GM12878 (cell line): Measurements from ENCODE around the gene DDX39A. TPM values are rescaled to one million over a fixed set of nuclear protein-coding genes. Genes with fewer than 3 reads are reported as not detected.

ENCODE experiments used
- ATAC-seq: fragments of 200-7000 bp; cut with Tn5 transposase; 3 replicates; pipeline ENCODE4 v1.9.1; 2020; ENCODE audit warnings: mild to moderate bottlenecking, moderate library complexity
- BruUV-seq: library from RNA; stranded (reverse); fragments of 400-500 nt; replicated peaks from 2 replicates; lab custom pipeline; 2021; lab: Mats Ljungman, UMichigan
- CTCF ChIA-PET: fragments of 300-600 bp; sonication (Branson Sonifier 250); formaldehyde crosslinking; extraction: SDS; loops from one replicate; lab custom pipeline; 2021; ENCODE audit warnings: inconsistent platforms; lab: Yijun Ruan, JAX
- POLR2A ChIA-PET: fragments of 350-600 bp; formaldehyde crosslinking; extraction: SDS; loops from one replicate; lab custom pipeline; 2021; ENCODE audit warnings: inconsistent platforms; lab: Charles Lee
- RAD21 ChIA-PET: fragments of 300-600 bp; sonication (Branson Sonifier 250); formaldehyde crosslinking; loops from one replicate; lab custom pipeline; 2023; ENCODE audit warnings: antibody characterized with exemption; ENCODE audit not compliant: unreplicated experiment; lab: Charles Lee
- SMC1A ChIA-PET: fragments of 300-600 bp; sonication (Branson Sonifier 250); formaldehyde crosslinking; loops from one replicate; lab custom pipeline; 2023; ENCODE audit not compliant: unreplicated experiment, uncharacterized antibody; lab: Charles Lee
- DNase-seq: peaks from one replicate; pipeline ENCODE4 v3.0.0-alpha.2; 2011; ENCODE audit warnings: low read depth, low spot score
- FAIRE-seq: peaks from 3 replicates; lab custom pipeline; 2011; peaks lifted over from hg19 to GRCh38; lab: Jason Lieb, UNC
- H2AFZ ChIP-seq: 2 replicates; pipeline ENCODE4 v1.6.0; 2011; ENCODE audit warnings: low read depth, low read length, control low read depth; ENCODE audit not compliant: control insufficient read depth
- H3K27ac ChIP-seq: 2 replicates; pipeline ENCODE4 v1.5.1; 2011; ENCODE audit warnings: control low read depth; ENCODE audit not compliant: control insufficient read depth, insufficient read depth
- H3K27me3 ChIP-seq, 2 experiments: replicated peaks in 1 of 2; 2 replicates each; pipeline versions ENCODE4 v1.6.0 to v1.6.1; 2011; ENCODE audit warnings: low read length in 1 of 2; ENCODE audit not compliant: control insufficient read depth in 2 of 2, insufficient read depth in 2 of 2
- H3K36me3 ChIP-seq, 2 experiments: 2 replicates each; pipeline ENCODE4 v1.5.1; 2011; ENCODE audit warnings: low read length in 1 of 2; ENCODE audit not compliant: control insufficient read depth in 2 of 2, insufficient read depth in 2 of 2
- H3K4me1 ChIP-seq: 2 replicates; pipeline ENCODE4 v1.6.1; 2011; ENCODE audit warnings: mild to moderate bottlenecking, low read length, moderate library complexity, mixed read lengths; ENCODE audit not compliant: control insufficient read depth, insufficient read depth
- H3K4me2 ChIP-seq: 2 replicates; pipeline ENCODE4 v1.6.0; 2011; ENCODE audit warnings: control low read depth; ENCODE audit not compliant: control insufficient read depth, insufficient read depth
- H3K4me3 ChIP-seq: fragments of 200-600 bp; sonication (generic); 2 replicates; pipeline ENCODE4 v1.5.1; 2016
- H3K79me2 ChIP-seq: 2 replicates; pipeline ENCODE4 v1.6.0; 2011; ENCODE audit warnings: low read length; ENCODE audit not compliant: control insufficient read depth, insufficient read depth
- H3K9ac ChIP-seq: 2 replicates; pipeline ENCODE4 v1.8.0; 2011; ENCODE audit warnings: low read length, control low read depth, mixed read lengths; ENCODE audit not compliant: control insufficient read depth, insufficient read depth
- H3K9me3 ChIP-seq: replicated peaks from 3 replicates; pipeline ENCODE4 v1.5.1; 2011; ENCODE audit warnings: mild to moderate bottlenecking, low read length; ENCODE audit not compliant: control insufficient read depth, insufficient read depth
- H4K20me1 ChIP-seq: 2 replicates; pipeline ENCODE4 v1.6.0; 2011; ENCODE audit not compliant: control insufficient read depth, insufficient read depth
- BACH1 ChIP-seq: fragments of 450-650 bp; IDR thresholded peaks from 2 replicates; pipeline ENCODE4 v1.6.1; 2017; ENCODE audit warnings: mild to moderate bottlenecking, borderline replicate concordance
- GATAD2B ChIP-seq: fragments of 450-650 bp; conservative IDR thresholded peaks from 2 replicates; pipeline ENCODE4 v1.6.1; 2017; ENCODE audit warnings: low read depth, mild to moderate bottlenecking, moderate library complexity
- HCFC1 ChIP-seq: fragments of 150-350 bp; IDR thresholded peaks from 2 replicates; pipeline ENCODE4 v1.6.1; 2014; ENCODE audit warnings: low read length
- KDM1A ChIP-seq: fragments of 200-600 bp; sonication (generic); IDR thresholded peaks from 2 replicates; pipeline ENCODE4 v1.6.1; 2016; ENCODE audit warnings: borderline replicate concordance
- MXI1 ChIP-seq: fragments of 150-350 bp; IDR thresholded peaks from 2 replicates; pipeline ENCODE4 v1.6.1; 2011; ENCODE audit warnings: low read depth, mild to moderate bottlenecking, inconsistent platforms, low read length, improper control_type of control experiment
- RAD51 ChIP-seq: fragments of 450-650 bp; IDR thresholded peaks from 2 replicates; pipeline ENCODE4 v1.6.1; 2016; ENCODE audit warnings: moderate library complexity, mild to moderate bottlenecking, inconsistent platforms
- RFX5 ChIP-seq: IDR thresholded peaks from 2 replicates; pipeline ENCODE4 v1.6.1; 2011; ENCODE audit warnings: low read depth, low read length, improper control_type of control experiment
- WGBS: methylation state at CpG from one replicate; pipeline ENCODE4 v1.1.6; 2016; ENCODE audit warnings: low lambda C conversion rate; ENCODE audit not compliant: insufficient replicate concordance, insufficient coverage; ENCODE audit errors: missing lambda C conversion rate; 5-methylcytosine and 5-hydroxymethylcytosine counted together
- in situ Hi-C: fragments of 300-500 bp; cut with MboI; formaldehyde crosslinking; loops from 9 replicates; pipeline ENCODE4 v1.14.3; 2018; ENCODE audit warnings: mixed read lengths
- intact Hi-C: fragments of 100-400 bp; cut with micrococcal nuclease; formaldehyde crosslinking; loops from one replicate; pipeline ENCODE4 v1.14.2; 2022; ENCODE audit not compliant: unreplicated experiment
- polyA plus RNA-seq, 11 experiments: library from polyadenylated mRNA; depleted of rRNA in 4 of 11; unstranded in 6 of 11; stranded (reverse) in 5 of 11; fragments of >200 nt; fragmentation: Nextera tagmentation in 4 of 11; fragmentation: Illumina TruSeq in 1 of 11; extraction: Ambion mirVana in 4 of 11; extraction: Trizol in 1 of 11; gene quantifications; 1 replicate in 1 of 11; 2 replicates in 10 of 11; pipeline versions ENCODE4 v1.2.1 to v1.2.3, GENCODE V29; 2011 to 2016; ENCODE audit warnings: inconsistent platforms in 2 of 11, missing spikeins in 2 of 11, low read depth in 1 of 11
- total RNA-seq, 4 experiments: library from RNA; depleted of rRNA in 3 of 4; stranded (reverse); fragments of >200 nt in 3 of 4; fragmentation: Illumina TruSeq in 1 of 4; extraction: Trizol in 1 of 4; gene quantifications; 2 replicates each; pipeline versions ENCODE4 v1.2.1 to v1.2.3, GENCODE V29; 2013 to 2021

The DDX39A gene
- total and polyA plus RNA-seq, 10 of the 15 experiments (the other 5 are each of a cell fraction or from before 2014, with no cell fraction given): 113 to 378 (median 224) TPM

GRCh38 chr19:14401468-14402195 lies 17.5 kb downstream of the DDX39A start:
- in situ Hi-C loops (no loop called here), intact Hi-C loops (no loop called here)
- Histone ChIP-seq H4K20me1 (no peaks in the 10 kb centered on the region), H3K27ac (no peak overlapping the region), H3K4me1 (peaks cover 5% of the 10 kb centered on the region; the same call in 1 of the 2 replicates), H3K27me3 (no peaks in the 10 kb centered on the region), H3K4me3 (no peak overlapping the region), H2AFZ (no peak overlapping the region), H3K9ac (no peak overlapping the region), H3K79me2 (no peaks in the 10 kb centered on the region), H3K4me2 (no peak overlapping the region), H3K9me3 (no peaks in the 10 kb centered on the region; the same call in 2 of the 3 replicates), H3K36me3 (peaks cover 16 to 22% of the 10 kb centered on the region in 2 experiments)
- ChIA-PET CTCF (interaction anchor here (0.7 to 7.1 kb wide), 3 partner anchors 40 to 284 kb away, joined by 5 to 125 read pairs (median 9); no protein-coding TSS in a partner anchor), POLR2A (interaction anchor here (1.1 kb wide), 1 partner anchor 13 kb away, joined by 3 read pairs; no protein-coding TSS in a partner anchor), SMC1A (interaction anchor here (1.0 to 1.4 kb wide), 3 partner anchors 9 to 54 kb away, joined by 3 to 4 read pairs (median 4); no protein-coding TSS in a partner anchor), RAD21 (interaction anchor here (0.8 to 1.0 kb wide), 3 partner anchors 31 to 53 kb away, joined by 3 to 4 read pairs (median 3); no protein-coding TSS in a partner anchor)
- BruUV-seq: no TSS peak
- FAIRE-seq: no peak
- 98% methylated on average over 18 of the region's 18 CpGs for WGBS
- no peak for ATAC-seq
- no peak for TF ChIP-seq HCFC1
- no peak for TF ChIP-seq RFX5
- no peak for TF ChIP-seq KDM1A
- no peak for TF ChIP-seq MXI1
- no peak for TF ChIP-seq GATAD2B
- TF ChIP-seq BACH1: no peak
- no peak for TF ChIP-seq RAD51
- DNase-seq: no peak
